Measurements from ENCODE around the gene ABI3BP. TPM values are rescaled to one million over a fixed set of nuclear protein-coding genes. Genes with fewer than 3 reads are reported as not detected.

ABI3BP gene
- total RNA-seq, 1 experiment from 2014 or later = 0.15 TPM

DNA sequence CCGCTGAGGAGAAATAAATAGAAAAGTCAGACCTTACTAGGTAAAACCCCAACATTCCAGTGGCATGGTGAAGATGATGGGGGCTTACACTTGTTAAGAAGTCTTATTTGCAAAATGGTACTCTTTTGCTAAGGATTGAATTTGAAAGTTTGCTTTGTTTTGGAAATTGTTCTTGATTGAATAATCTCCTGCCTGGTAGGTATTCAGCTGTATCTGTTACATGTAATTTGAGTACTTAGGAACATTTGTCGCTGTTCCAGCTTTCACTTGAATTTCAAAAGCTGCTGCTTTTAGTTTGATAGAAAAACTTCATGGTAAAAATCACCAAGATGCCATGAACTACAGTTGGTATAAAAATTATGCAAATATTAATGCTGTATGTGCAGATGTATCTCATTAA lies 239.4 kb downstream of the ABI3BP start:
- no peaks in the 10 kb centered on the region for H3K79me2 ChIP-seq (ENCODE audit: insufficient read depth, low read length)
- ChIA-PET POLR2A (interaction anchor here (0.8 kb wide), 1 partner anchor 43 kb away, joined by 3 read pairs; no protein-coding TSS in a partner anchor), RAD21 (ENCODE audit: low non-redundant PET in 1 of 2, low total read pairs in 2 of 2, uncharacterized antibody in 2 of 2, unreplicated experiment in 2 of 2) (no interaction called here), CTCF (no interaction called here)
- TF ChIP-seq, protein P1, sequence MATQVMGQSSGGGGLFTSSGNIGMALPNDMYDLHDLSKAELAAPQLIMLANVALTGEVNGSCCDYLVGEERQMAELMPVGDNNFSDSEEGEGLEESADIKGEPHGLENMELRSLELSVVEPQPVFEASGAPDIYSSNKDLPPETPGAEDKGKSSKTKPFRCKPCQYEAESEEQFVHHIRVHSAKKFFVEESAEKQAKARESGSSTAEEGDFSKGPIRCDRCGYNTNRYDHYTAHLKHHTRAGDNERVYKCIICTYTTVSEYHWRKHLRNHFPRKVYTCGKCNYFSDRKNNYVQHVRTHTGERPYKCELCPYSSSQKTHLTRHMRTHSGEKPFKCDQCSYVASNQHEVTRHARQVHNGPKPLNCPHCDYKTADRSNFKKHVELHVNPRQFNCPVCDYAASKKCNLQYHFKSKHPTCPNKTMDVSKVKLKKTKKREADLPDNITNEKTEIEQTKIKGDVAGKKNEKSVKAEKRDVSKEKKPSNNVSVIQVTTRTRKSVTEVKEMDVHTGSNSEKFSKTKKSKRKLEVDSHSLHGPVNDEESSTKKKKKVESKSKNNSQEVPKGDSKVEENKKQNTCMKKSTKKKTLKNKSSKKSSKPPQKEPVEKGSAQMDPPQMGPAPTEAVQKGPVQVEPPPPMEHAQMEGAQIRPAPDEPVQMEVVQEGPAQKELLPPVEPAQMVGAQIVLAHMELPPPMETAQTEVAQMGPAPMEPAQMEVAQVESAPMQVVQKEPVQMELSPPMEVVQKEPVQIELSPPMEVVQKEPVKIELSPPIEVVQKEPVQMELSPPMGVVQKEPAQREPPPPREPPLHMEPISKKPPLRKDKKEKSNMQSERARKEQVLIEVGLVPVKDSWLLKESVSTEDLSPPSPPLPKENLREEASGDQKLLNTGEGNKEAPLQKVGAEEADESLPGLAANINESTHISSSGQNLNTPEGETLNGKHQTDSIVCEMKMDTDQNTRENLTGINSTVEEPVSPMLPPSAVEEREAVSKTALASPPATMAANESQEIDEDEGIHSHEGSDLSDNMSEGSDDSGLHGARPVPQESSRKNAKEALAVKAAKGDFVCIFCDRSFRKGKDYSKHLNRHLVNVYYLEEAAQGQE (IDR thresholded peaks at IDR 0.05; ENCODE audit: low read depth) = no peak
- TF ChIP-seq EZH2 (IDR thresholded peaks at IDR 0.05) = no peak
- TF ChIP-seq, protein P2, sequence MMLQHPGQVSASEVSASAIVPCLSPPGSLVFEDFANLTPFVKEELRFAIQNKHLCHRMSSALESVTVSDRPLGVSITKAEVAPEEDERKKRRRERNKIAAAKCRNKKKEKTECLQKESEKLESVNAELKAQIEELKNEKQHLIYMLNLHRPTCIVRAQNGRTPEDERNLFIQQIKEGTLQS (IDR thresholded peaks at IDR 0.05) = no peak
- TF ChIP-seq POLR2AphosphoS5 (IDR thresholded peaks at IDR 0.05; ENCODE audit: low read depth, low read length) = no peak
- no peak for TF ChIP-seq FOSL1 (IDR thresholded peaks at IDR 0.05; ENCODE audit: low read depth)
- TF ChIP-seq, protein P3, sequence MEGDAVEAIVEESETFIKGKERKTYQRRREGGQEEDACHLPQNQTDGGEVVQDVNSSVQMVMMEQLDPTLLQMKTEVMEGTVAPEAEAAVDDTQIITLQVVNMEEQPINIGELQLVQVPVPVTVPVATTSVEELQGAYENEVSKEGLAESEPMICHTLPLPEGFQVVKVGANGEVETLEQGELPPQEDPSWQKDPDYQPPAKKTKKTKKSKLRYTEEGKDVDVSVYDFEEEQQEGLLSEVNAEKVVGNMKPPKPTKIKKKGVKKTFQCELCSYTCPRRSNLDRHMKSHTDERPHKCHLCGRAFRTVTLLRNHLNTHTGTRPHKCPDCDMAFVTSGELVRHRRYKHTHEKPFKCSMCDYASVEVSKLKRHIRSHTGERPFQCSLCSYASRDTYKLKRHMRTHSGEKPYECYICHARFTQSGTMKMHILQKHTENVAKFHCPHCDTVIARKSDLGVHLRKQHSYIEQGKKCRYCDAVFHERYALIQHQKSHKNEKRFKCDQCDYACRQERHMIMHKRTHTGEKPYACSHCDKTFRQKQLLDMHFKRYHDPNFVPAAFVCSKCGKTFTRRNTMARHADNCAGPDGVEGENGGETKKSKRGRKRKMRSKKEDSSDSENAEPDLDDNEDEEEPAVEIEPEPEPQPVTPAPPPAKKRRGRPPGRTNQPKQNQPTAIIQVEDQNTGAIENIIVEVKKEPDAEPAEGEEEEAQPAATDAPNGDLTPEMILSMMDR (IDR thresholded peaks at IDR 0.05 in 2 of 3, conservative IDR thresholded peaks at IDR 0.05 in 1 of 3; ENCODE audit: borderline replicate concordance in 1 of 3, insufficient read depth in 1 of 3, low read depth in 2 of 3, low read length in 2 of 3) = no peak
- TF ChIP-seq EZH2phosphoT487 (IDR thresholded peaks at IDR 0.05; ENCODE audit: borderline replicate concordance) = no peak
- no peak for TF ChIP-seq TCF7L2 (IDR thresholded peaks at IDR 0.05; ENCODE audit: borderline replicate concordance, extremely low read depth, insufficient read depth, insufficient read length)
- TF ChIP-seq CEBPB (IDR thresholded peaks at IDR 0.05; ENCODE audit: low read depth) = no peak
- TF ChIP-seq SIN3A (IDR thresholded peaks at IDR 0.05; ENCODE audit: low read depth) = no peak
- no peak for TF ChIP-seq RAD21 (IDR thresholded peaks at IDR 0.05; ENCODE audit: low read depth)
- TF ChIP-seq ZFX (IDR thresholded peaks at IDR 0.05) = no peak
- TF ChIP-seq SP1 (IDR thresholded peaks at IDR 0.05; ENCODE audit: low read depth) = no peak
- no peaks in the 10 kb centered on the region for H3K9me3 ChIP-seq (ENCODE audit: control insufficient read depth in 1 of 2, insufficient read depth in 1 of 2, low read depth in 1 of 2, low read length in 2 of 2)
- no peaks in the 10 kb centered on the region for H3K27me3 ChIP-seq (ENCODE audit: insufficient read depth, low read length)
- intact Hi-C loops (cut with micrococcal nuclease) = no loop called here
- no peak overlapping the region for H2AFZ ChIP-seq (ENCODE audit: low read depth, low read length, poor library complexity, severe bottlenecking)
- H3K9ac ChIP-seq (ENCODE audit: low read length) = no peak overlapping the region
- ATAC-seq (no peak), DNase-seq (ENCODE audit: low read depth, low spot score) (no peak)
- no peaks in the 10 kb centered on the region for H3K9me2 ChIP-seq (ENCODE audit: insufficient read depth)
- no peaks in the 10 kb centered on the region for H4K20me1 ChIP-seq (ENCODE audit: insufficient read depth)
- H3K4me1 ChIP-seq (ENCODE audit: control insufficient read depth in 1 of 2, insufficient read depth in 2 of 2, low read length in 2 of 2) = no peaks in the 10 kb centered on the region
- peaks cover 10 to 23% of the 10 kb centered on the region in 2 experiments for H3K36me3 ChIP-seq (ENCODE audit: control insufficient read depth in 1 of 2, insufficient read depth in 2 of 2, low read length in 2 of 2)
- no peak overlapping the region for H3K27ac ChIP-seq (ENCODE audit: low read depth, low read length)
- no peak overlapping the region for H3K4me3 ChIP-seq (replicated peaks in 1 of 2; ENCODE audit: low read depth in 1 of 2, low read length in 2 of 2)
- H3K4me2 ChIP-seq (ENCODE audit: low read length) = no peak overlapping the region
- no TSS peak for BruUV-seq (replicated peaks)
